H1 (cell line): ENCODE measurements around the gene MPDZ. TPM values are rescaled to one million over a fixed set of nuclear protein-coding genes. Genes with fewer than 3 reads are reported as not detected.

Experiments used
- CTCF ChIA-PET: fragments of 300-600 bp; sonication (Branson Sonifier 250); formaldehyde crosslinking; loops from one replicate; lab custom pipeline; 2021; ENCODE audit not compliant: partially characterized antibody; lab: Charles Lee
- POLR2A ChIA-PET: fragments of 300-600 bp; sonication (Branson Sonifier 250); formaldehyde crosslinking; loops from one replicate; lab custom pipeline; 2021; ENCODE audit warnings: inconsistent platforms; ENCODE audit not compliant: partially characterized antibody; lab: Charles Lee
- DNase-seq, 2 experiments: peaks; one replicate each; pipeline versions ENCODE4 v3.0.0 to v3.0.0-alpha.2; 2010 to 2022; ENCODE audit warnings: low spot score in 2 of 2, low read depth in 1 of 2, mixed read lengths in 1 of 2
- FAIRE-seq: peaks from 2 replicates; lab custom pipeline; 2011; peaks lifted over from hg19 to GRCh38; lab: Jason Lieb, UNC
- H2AFZ ChIP-seq: 2 replicates; pipeline ENCODE4 v1.8.1; 2012; ENCODE audit warnings: low read length, inconsistent platforms
- H2AK5ac ChIP-seq: 2 replicates; pipeline ENCODE4 v1.6.1; 2013; ENCODE audit warnings: low read depth, low read length
- H2BK120ac ChIP-seq: replicated peaks from 2 replicates; pipeline ENCODE3; 2013; ENCODE audit warnings: low read depth, low read length, inconsistent platforms
- H2BK12ac ChIP-seq: 2 replicates; pipeline ENCODE4 v1.6.1; 2013; ENCODE audit warnings: low read depth, low read length
- H2BK15ac ChIP-seq: 2 replicates; pipeline ENCODE4 v1.6.1; 2013; ENCODE audit warnings: low read length
- H2BK20ac ChIP-seq: 2 replicates; pipeline ENCODE4 v1.6.1; 2013; ENCODE audit warnings: low read length
- H2BK5ac ChIP-seq: 2 replicates; pipeline ENCODE4 v1.6.1; 2013; ENCODE audit warnings: low read depth, low read length
- H3K14ac ChIP-seq: 2 replicates; pipeline ENCODE4 v1.6.1; 2013; ENCODE audit warnings: inconsistent platforms; ENCODE audit not compliant: insufficient read length
- H3K18ac ChIP-seq: 2 replicates; pipeline ENCODE4 v1.6.1; 2013; ENCODE audit warnings: low read length; ENCODE audit errors: extremely low read depth
- H3K23ac ChIP-seq: 2 replicates; pipeline ENCODE4 v1.6.1; 2013; ENCODE audit warnings: inconsistent platforms; ENCODE audit not compliant: insufficient read length
- H3K23me2 ChIP-seq: 2 replicates; pipeline ENCODE4 v1.6.1; 2013; ENCODE audit warnings: low read depth, low read length
- H3K27ac ChIP-seq: 2 replicates; pipeline ENCODE4 v1.6.1; 2011; ENCODE audit warnings: low read depth, low read length, inconsistent platforms
- H3K27me3 ChIP-seq, 4 experiments: replicated peaks in 1 of 4; 1 replicate in 1 of 4; 2 replicates in 3 of 4; pipeline versions ENCODE4 v1.6.1 to v1.8.1; 2011 to 2013; ENCODE audit warnings: low read length in 3 of 4, mild to moderate bottlenecking in 3 of 4, inconsistent platforms in 2 of 4, mixed read lengths in 2 of 4, moderate library complexity in 1 of 4; ENCODE audit not compliant: control insufficient read depth in 3 of 4, insufficient read depth in 3 of 4; ENCODE audit errors: extremely low read depth in 1 of 4
- H3K36me3 ChIP-seq, 4 experiments: 2 replicates each; pipeline versions ENCODE4 v1.6.1 to v1.8.1; 2011 to 2013; ENCODE audit warnings: mild to moderate bottlenecking in 4 of 4, low read length in 3 of 4, moderate library complexity in 2 of 4, control low read depth in 1 of 4, inconsistent platforms in 1 of 4; ENCODE audit not compliant: insufficient read depth in 4 of 4, control insufficient read depth in 2 of 4
- H3K4ac ChIP-seq: replicated peaks from 2 replicates; pipeline ENCODE3; 2013; ENCODE audit warnings: low read length, low read depth, mixed read lengths, inconsistent platforms; ENCODE audit not compliant: insufficient read length
- H3K4me1 ChIP-seq, 4 experiments: replicated peaks in 1 of 4; 1 replicate in 1 of 4; 2 replicates in 3 of 4; pipeline versions ENCODE4 v1.6.1 to v1.8.1; 2011 to 2013; ENCODE audit warnings: low read length in 3 of 4, inconsistent platforms in 2 of 4, mixed read lengths in 1 of 4; ENCODE audit not compliant: insufficient read depth in 4 of 4, control insufficient read depth in 3 of 4
- H3K4me2 ChIP-seq, 2 experiments: 2 replicates each; pipeline versions ENCODE4 v1.6.1 to v1.8.1; 2011 to 2013; ENCODE audit warnings: low read depth in 2 of 2, low read length in 2 of 2, control low read depth in 1 of 2, inconsistent platforms in 1 of 2, mild to moderate bottlenecking in 1 of 2; ENCODE audit not compliant: insufficient read depth in 1 of 2
- H3K4me3 ChIP-seq, 4 experiments: fragments of 200-600, 300-600 bp in 1 of 4; sonication (generic), shearing (Covaris generic), sonication (Bioruptor Twin) in 1 of 4; 2 replicates each; pipeline versions ENCODE4 v1.5.1 to v1.8.1; 2011 to 2016; ENCODE audit warnings: low read length in 4 of 4, low read depth in 3 of 4, control low read depth in 2 of 4, inconsistent platforms in 2 of 4, mild to moderate bottlenecking in 2 of 4, mixed read lengths in 1 of 4, moderate library complexity in 1 of 4; ENCODE audit not compliant: insufficient read depth in 2 of 4; ENCODE audit errors: extremely low read depth in 1 of 4
- H3K56ac ChIP-seq: replicated peaks from 2 replicates; pipeline ENCODE3; 2013; ENCODE audit warnings: low read depth, mild to moderate bottlenecking, mixed read lengths, low read length, inconsistent platforms; ENCODE audit not compliant: insufficient read length
- H3K79me1 ChIP-seq: 2 replicates; pipeline ENCODE4 v1.6.1; 2013; ENCODE audit warnings: low read depth, low read length, control low read depth
- H3K79me2 ChIP-seq, 2 experiments: 2 replicates each; pipeline versions ENCODE4 v1.6.1 to v1.8.1; 2012 to 2013; ENCODE audit warnings: low read length in 2 of 2, mild to moderate bottlenecking in 2 of 2, inconsistent platforms in 1 of 2; ENCODE audit not compliant: insufficient read depth in 2 of 2, control insufficient read depth in 1 of 2
- H3K9ac ChIP-seq, 4 experiments: replicated peaks in 1 of 4; 1 replicate in 1 of 4; 2 replicates in 3 of 4; pipeline versions ENCODE4 v1.6.1 to v1.8.1; 2011 to 2013; ENCODE audit warnings: low read depth in 3 of 4, low read length in 3 of 4, control low read depth in 2 of 4, mild to moderate bottlenecking in 2 of 4, moderate library complexity in 2 of 4, inconsistent platforms in 1 of 4; ENCODE audit errors: extremely low read depth in 1 of 4
- H3K9me3 ChIP-seq, 2 experiments: 2 replicates each; pipeline versions ENCODE4 v1.6.1 to v1.8.1; 2012 to 2013; ENCODE audit warnings: mild to moderate bottlenecking in 2 of 2, moderate library complexity in 2 of 2, control low read depth in 1 of 2, inconsistent platforms in 1 of 2, low read depth in 1 of 2, low read length in 1 of 2, mixed read lengths in 1 of 2; ENCODE audit not compliant: insufficient read depth in 2 of 2
- H4K20me1 ChIP-seq, 2 experiments: replicated peaks in 1 of 2; 2 replicates each; pipeline versions ENCODE3 to v1.8.1; 2011 to 2013; ENCODE audit warnings: inconsistent platforms in 2 of 2, low read length in 2 of 2, mild to moderate bottlenecking in 1 of 2; ENCODE audit not compliant: insufficient read depth in 2 of 2, control insufficient read depth in 1 of 2
- H4K5ac ChIP-seq: 2 replicates; pipeline ENCODE4 v1.6.1; 2013; ENCODE audit warnings: low read length, low read depth, mixed read lengths, inconsistent platforms; ENCODE audit not compliant: insufficient read length
- H4K8ac ChIP-seq: 2 replicates; pipeline ENCODE4 v1.8.0; 2013; ENCODE audit warnings: mild to moderate bottlenecking, moderate library complexity, low read length, inconsistent platforms; ENCODE audit not compliant: insufficient read depth; ENCODE audit errors: extremely low read depth
- H4K91ac ChIP-seq: replicated peaks from 2 replicates; pipeline ENCODE3; 2013; ENCODE audit warnings: low read length, mixed read lengths, inconsistent platforms; ENCODE audit not compliant: insufficient read length
- CBX5 ChIP-seq: fragments of 300-800, 300-1000 bp; sonication (generic); IDR thresholded peaks from 2 replicates; pipeline ENCODE4 v1.7.1; 2016; ENCODE audit warnings: antibody characterized with exemption, low read length, low read depth
- EGR1 ChIP-seq: IDR thresholded peaks from 2 replicates; pipeline ENCODE4 v1.6.1; 2011; ENCODE audit warnings: low read depth, low read length, borderline replicate concordance
- HDAC6 ChIP-seq: IDR thresholded peaks from one replicate; pipeline ENCODE4 v1.7.1; 2012; ENCODE audit warnings: low read depth, mild to moderate bottlenecking, inconsistent platforms, low read length, moderate library complexity
- RAD21 ChIP-seq, 2 experiments: IDR thresholded peaks in 1 of 2; conservative IDR thresholded peaks in 1 of 2; 2 replicates each; pipeline ENCODE4 v1.6.1; 2011; ENCODE audit warnings: low read depth in 2 of 2, low read length in 2 of 2, improper control_type of control experiment in 1 of 2, inconsistent platforms in 1 of 2, mild to moderate bottlenecking in 1 of 2, moderate library complexity in 1 of 2
- SP2 ChIP-seq: IDR thresholded peaks from 2 replicates; pipeline ENCODE4 v1.6.1; 2012; ENCODE audit warnings: mild to moderate bottlenecking, low read length, inconsistent platforms
- WGBS, 2 experiments: shearing (Covaris generic) in 1 of 2; methylation state at CpG; one replicate each; pipeline versions ENCODE4 v1.1.6 to v1.1.7; 2013 to 2015; ENCODE audit warnings: low lambda C conversion rate in 2 of 2, mixed read lengths in 2 of 2, inconsistent platforms in 1 of 2, low coverage in 1 of 2, missing lambda C conversion rate in 1 of 2; ENCODE audit not compliant: insufficient replicate concordance in 2 of 2, insufficient coverage in 1 of 2, insufficient read length in 1 of 2; ENCODE audit errors: extremely low coverage in 1 of 2, missing lambda C conversion rate in 1 of 2; 5-methylcytosine and 5-hydroxymethylcytosine counted together
- polyA plus RNA-seq, 7 experiments: library from polyadenylated mRNA; depleted of rRNA in 3 of 7; stranded (reverse) in 5 of 7; unstranded in 2 of 7; fragments of >200 nt in 5 of 7; fragments of 200-250 nt in 2 of 7; gene quantifications; 1 replicate in 5 of 7; 2 replicates in 1 of 7; 4 replicates in 1 of 7; pipeline versions ENCODE4 v1.2.1 to v1.2.3, GENCODE V29; 2011 to 2013; ENCODE audit warnings: missing spikeins in 2 of 7, mixed read lengths in 2 of 7
- total RNA-seq: library from RNA; stranded (reverse); fragmentation: NEBNext Ultra II Directional; extraction: Animal tissue kit (Norgen Biotek cat#: 25700); gene quantifications from 2 replicates; pipeline ENCODE4 v1.2.1, GENCODE V29; 2021

The MPDZ gene
- total and polyA plus RNA-seq, 2 of the 8 experiments (the other 6 are each of a cell fraction or from before 2014, with no cell fraction given) = 14.6 to 39.4 TPM

DNA sequence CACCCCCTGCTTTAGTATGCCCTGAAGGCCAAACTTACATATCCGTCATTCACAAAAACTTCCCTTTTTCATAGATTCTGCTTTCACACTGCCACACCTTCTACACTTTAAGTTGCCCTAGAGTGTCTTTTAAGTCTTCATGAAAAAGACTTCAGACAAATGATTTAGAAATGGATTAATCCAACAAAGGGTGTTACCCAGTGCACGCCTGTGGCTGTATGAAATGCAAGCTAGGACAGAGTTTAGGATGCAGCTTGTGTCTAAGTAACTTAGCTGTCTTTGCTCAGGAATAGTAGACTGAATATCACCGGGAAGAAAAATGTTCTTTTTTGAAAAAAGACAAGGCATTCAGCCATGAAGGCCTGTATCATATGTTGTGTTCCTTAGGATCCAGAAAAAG lies 210.0 kb downstream of the MPDZ start:
- no peaks in the 10 kb centered on the region for H3K4me1 ChIP-seq
- H3K27me3 ChIP-seq = no peaks in the 10 kb centered on the region
- H2AFZ ChIP-seq = no peak overlapping the region
- H3K4me3 ChIP-seq = no peak overlapping the region
- no peak overlapping the region for H2BK20ac ChIP-seq
- WGBS, 2 experiments = 95% methylated on average over 3 of the region's 3 CpGs; no CpG with 5 or more reads in 1 of the 2 experiments
- no peak overlapping the region for H2BK120ac ChIP-seq
- no peak overlapping the region for H3K23ac ChIP-seq
- no peak for FAIRE-seq
- TF ChIP-seq RAD21 (IDR thresholded peaks at IDR 0.05 in 1 of 2, conservative IDR thresholded peaks at IDR 0.05 in 1 of 2; ENCODE audit: low read depth in 2 of 2, low read length in 2 of 2) (no peak), EGR1 (no peak), CBX5 (no peak), HDAC6 (no peak), SP2 (no peak)
- H2BK12ac ChIP-seq = no peak overlapping the region
- no peak overlapping the region for H2BK15ac ChIP-seq
- no peak overlapping the region for H3K4me2 ChIP-seq
- no peaks in the 10 kb centered on the region for H3K79me1 ChIP-seq
- no peaks in the 10 kb centered on the region for H3K9me3 ChIP-seq
- H4K8ac ChIP-seq = no peak overlapping the region
- H3K23me2 ChIP-seq = no peaks in the 10 kb centered on the region
- H4K5ac ChIP-seq = no peak overlapping the region
- no peak overlapping the region for H2BK5ac ChIP-seq
- no peak overlapping the region for H3K56ac ChIP-seq
- no peak overlapping the region for H3K27ac ChIP-seq
- H2AK5ac ChIP-seq = no peak overlapping the region
- no peak overlapping the region for H3K4ac ChIP-seq
- POLR2A ChIA-PET = no interaction called here
- H3K14ac ChIP-seq = no peak overlapping the region
- H3K18ac ChIP-seq = no peak overlapping the region
- no peak overlapping the region for H3K9ac ChIP-seq
- no peak for DNase-seq
- no peak overlapping the region for H4K91ac ChIP-seq
- no peaks in the 10 kb centered on the region for H3K36me3 ChIP-seq
- no peaks in the 10 kb centered on the region for H3K79me2 ChIP-seq
- no peaks in the 10 kb centered on the region for H4K20me1 ChIP-seq
- CTCF ChIA-PET = interaction anchor here (0.6 kb wide), 1 partner anchor 22 kb away, joined by 3 read pairs; no protein-coding TSS in a partner anchor
